ENCODE measurements around the gene MCC.

MCC gene

GRCh38 chr5:113164021-113164420, 324.2 kb downstream of the MCC start:
- FAIRE-seq = no peak

DNA sequence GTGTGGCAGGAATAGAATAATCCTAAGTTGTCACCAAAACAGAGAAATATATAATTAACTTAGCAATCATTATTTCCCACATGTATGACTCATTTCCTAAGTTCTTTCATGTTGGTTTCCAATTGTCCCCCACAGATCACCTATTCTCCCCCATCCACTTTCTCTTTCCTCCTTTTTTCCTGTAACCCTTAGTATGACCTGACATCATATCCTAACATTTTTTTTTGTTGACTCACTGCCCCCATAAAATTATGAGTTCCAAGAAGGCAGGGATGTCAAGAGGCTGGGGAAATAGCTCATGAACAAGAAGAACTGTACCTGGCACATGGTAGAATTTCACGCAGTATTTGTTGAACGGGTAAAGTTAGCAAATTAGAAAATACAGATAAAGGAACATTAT, 324.9 kb downstream of the MCC start:
- no peak for FAIRE-seq

GRCh38 chr5:113162770-113163169, 325.5 kb downstream of the MCC start:
- no peak for FAIRE-seq

DNA sequence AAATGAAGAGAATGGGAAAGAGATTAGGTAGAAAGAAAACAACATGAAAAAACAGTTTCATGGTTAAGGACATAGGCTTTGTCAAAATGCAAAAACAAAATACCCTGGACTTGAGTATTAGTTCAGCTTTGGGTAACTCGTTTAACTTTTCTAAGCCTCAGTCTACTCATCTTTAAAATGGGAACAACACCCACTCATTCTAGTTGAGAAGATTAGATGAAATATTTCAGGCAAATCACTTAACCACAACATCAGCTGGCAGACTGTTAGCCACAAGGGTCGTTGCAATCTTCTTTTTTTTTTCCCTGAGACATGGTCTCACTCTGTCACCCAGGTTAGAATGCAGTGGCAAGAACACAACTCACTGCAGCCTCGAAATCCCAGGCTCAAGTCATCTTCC, 326.0 kb downstream of the MCC start:
- no peak for FAIRE-seq

- no peak for FAIRE-seq
Observed at GRCh38 chr5:113161806-113162205, 326.4 kb downstream of the MCC start.

GRCh38 chr5:113157886-113158285, 330.4 kb downstream of the MCC start:
- FAIRE-seq = no peak

- FAIRE-seq = no peak
Observed at GRCh38 chr5:113156271-113156877, 331.9 kb downstream of the MCC start.

GRCh38 chr5:113153512-113154097, 334.6 kb downstream of the MCC start:
- no peak for FAIRE-seq

DNA sequence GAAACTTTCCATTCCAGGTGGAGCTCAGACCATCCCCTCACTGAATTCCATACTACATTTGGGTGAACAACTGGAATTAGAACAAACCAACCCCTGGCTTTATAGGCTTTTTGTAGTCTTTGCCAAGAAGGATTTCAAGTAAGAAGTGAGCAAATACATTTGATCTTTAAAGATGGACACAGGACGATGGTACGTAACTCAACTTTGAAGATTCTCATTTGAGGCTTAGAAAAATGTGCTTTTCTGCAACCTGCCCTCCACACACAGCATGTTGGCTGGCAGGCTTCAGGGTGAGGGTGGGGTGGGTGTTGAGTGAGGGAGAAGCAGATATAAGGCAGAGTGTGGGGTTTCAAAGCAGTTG, 335.9 kb downstream of the MCC start:
- no peak for FAIRE-seq

- FAIRE-seq = no peak
Observed at GRCh38 chr5:113151641-113152379, 336.4 kb downstream of the MCC start.

DNA sequence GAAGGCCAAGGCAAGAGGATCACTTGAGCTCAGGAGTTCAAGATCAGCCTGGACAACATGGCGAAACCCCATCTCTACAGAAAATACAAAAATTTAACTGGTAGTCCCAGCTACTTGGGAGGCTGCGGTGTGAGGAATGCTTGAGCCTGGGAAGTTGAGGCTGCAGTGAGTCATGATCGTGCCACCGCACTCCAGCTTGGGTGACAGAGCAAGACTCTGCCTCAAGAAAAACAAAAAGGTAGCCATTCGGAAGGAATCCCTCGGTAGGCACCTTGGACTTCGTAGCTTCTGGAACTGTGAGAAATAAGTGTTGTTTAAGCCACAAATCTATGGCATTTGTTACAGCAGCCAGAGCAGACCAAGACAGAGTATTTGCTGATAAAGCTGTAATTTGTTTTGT, 337.4 kb downstream of the MCC start:
- no peak for FAIRE-seq

DNA sequence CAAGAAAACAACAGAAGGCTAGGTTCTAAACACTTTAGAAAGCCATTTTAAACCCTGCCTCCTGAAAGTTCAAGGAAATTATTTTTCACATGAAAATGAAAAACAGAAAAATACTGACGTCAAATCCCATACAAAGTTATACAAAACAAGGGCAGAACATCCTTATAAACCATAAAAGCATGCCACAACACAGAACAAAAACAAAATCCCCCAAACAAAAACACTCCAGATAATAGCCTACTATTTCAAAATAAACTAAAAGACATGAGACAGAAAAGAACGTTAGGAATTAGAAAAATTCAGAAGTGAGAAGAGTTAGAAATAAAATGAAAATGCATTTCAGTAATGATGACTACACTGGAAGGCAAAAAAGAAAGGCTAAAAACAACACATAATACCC, 338.0 kb downstream of the MCC start:
- FAIRE-seq = no peak

- no peak for FAIRE-seq
Observed at GRCh38 chr5:113147537-113147936, 340.7 kb downstream of the MCC start.

GRCh38 chr5:113147101-113147508, 341.1 kb downstream of the MCC start:
- no peak for FAIRE-seq

GRCh38 chr5:113145757-113146387, 342.4 kb downstream of the MCC start:
- FAIRE-seq = no peak

DNA sequence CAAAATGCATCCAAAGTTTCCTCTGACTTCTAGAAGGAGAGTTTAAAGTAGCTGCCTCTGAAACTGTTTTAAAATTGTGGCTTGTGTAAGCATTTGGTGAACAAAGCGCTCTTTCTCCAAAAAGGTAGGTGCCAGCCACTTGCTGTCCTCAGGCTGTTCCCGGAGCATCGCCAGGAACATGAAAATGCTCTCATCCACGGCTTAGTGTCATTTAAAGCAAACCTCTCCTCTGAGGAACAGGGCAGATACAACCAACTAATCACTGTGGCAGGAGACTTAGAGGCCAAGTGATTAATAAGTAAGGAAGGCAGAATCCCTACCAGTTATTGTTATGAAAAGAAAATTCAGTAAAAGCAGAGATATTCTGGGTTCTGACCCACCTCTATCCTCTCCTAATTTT, 346.1 kb downstream of the MCC start:
- no peak for FAIRE-seq

GRCh38 chr5:113140837-113141671, 347.2 kb downstream of the MCC start:
- FAIRE-seq = no peak

GRCh38 chr5:113133211-113133975, 354.9 kb downstream of the MCC start:
- no peak for FAIRE-seq

GRCh38 chr5:113132564-113132963, 355.7 kb downstream of the MCC start:
- no peak for FAIRE-seq

GRCh38 chr5:113128641-113129330, 359.5 kb downstream of the MCC start:
- no peak for FAIRE-seq

DNA sequence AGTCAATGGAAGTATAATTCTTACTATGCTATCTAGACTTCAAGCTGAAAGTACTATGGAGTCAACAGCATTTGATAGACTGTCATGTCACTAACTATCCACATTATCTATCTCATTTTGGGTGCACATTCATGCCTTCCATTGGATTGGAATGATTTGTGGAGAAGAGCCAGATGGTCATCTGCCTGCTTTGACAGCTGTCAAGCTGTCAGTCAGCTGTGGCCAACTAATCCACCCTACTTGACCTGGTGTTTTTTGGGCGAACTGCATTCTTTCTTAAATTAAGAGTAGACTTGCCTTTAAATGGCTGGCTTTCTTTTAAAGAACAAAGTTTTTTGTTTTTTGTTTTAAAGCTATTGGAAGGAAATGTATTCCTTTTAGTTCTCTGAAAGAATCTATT, 360.2 kb downstream of the MCC start:
- no peak for FAIRE-seq

- FAIRE-seq = no peak
Observed at GRCh38 chr5:113127021-113127420, 361.2 kb downstream of the MCC start.

Data from A204.1 (cell line).